ENCODE data around the gene CYP46A1. TPM values are rescaled to one million over a fixed set of nuclear protein-coding genes. Genes with fewer than 3 reads are reported as not detected.

The CYP46A1 gene
- polyA plus RNA-seq, 2 of the 4 experiments (the other 2 are of a cell fraction), result 0.06 to 0.13 TPM

GRCh38 chr14:99664937-99665273 lies 19.2 kb upstream of the CYP46A1 start (continued):
- no peak for TF ChIP-seq PBX3 (IDR thresholded peaks at IDR 0.05)
- TF ChIP-seq NFE2L2 (conservative IDR thresholded peaks at IDR 0.05; ENCODE audit: low read length), result no peak
- no peak for TF ChIP-seq ZFP36 (IDR thresholded peaks at IDR 0.05; ENCODE audit: borderline replicate concordance, partially characterized antibody)
- TF ChIP-seq RNF2 (IDR thresholded peaks at IDR 0.05; ENCODE audit: borderline replicate concordance, low read depth), result no peak
- no peak for TF ChIP-seq HES2 (IDR thresholded peaks at IDR 0.05)
- no peak for TF ChIP-seq RARB (CRISPR knock-in tag; IDR thresholded peaks at IDR 0.05)
- no peak for TF ChIP-seq TFCP2L1 (CRISPR knock-in tag; IDR thresholded peaks at IDR 0.05)

- Histone ChIP-seq H3K27ac (no peak overlapping the region), H3K9me3 (no peaks in the 10 kb centered on the region), H3K4me1 (peaks cover 12% of the 10 kb centered on the region; the same call in 2 of the 3 replicates), H3K4me3 (no peak overlapping the region), H3K4me2 (no peak overlapping the region)
- CTCF ChIA-PET, result interaction anchor here (0.7 to 4.9 kb wide), 6 partner anchors 14 to 316 kb away, joined by 3 to 42 read pairs (median 3); no protein-coding TSS in a partner anchor
- DNase-seq (ENCODE audit: low read depth in 1 of 2, low spot score in 1 of 2), result no peak
- FAIRE-seq, result no peak
- POLR2A ChIA-PET, result no interaction called here
- no peak for TF ChIP-seq MAFK (IDR thresholded peaks at IDR 0.05; ENCODE audit: partially characterized antibody)
- TF ChIP-seq MAX (IDR thresholded peaks at IDR 0.05), result no peak
- no peak for TF ChIP-seq JUNB (IDR thresholded peaks at IDR 0.05)
- no peak for TF ChIP-seq NPAS2 (CRISPR knock-in tag; IDR thresholded peaks at IDR 0.05; ENCODE audit: borderline replicate concordance)
- no peak for TF ChIP-seq HMGXB4 (CRISPR knock-in tag; IDR thresholded peaks at IDR 0.05; ENCODE audit: borderline replicate concordance)
- no peak for TF ChIP-seq SMC3 (IDR thresholded peaks at IDR 0.05)
- TF ChIP-seq CBX2 (IDR thresholded peaks at IDR 0.05; ENCODE audit: borderline replicate concordance, low read depth), result no peak
- no peak for TF ChIP-seq BCL3 (IDR thresholded peaks at IDR 0.05)
- no peak for TF ChIP-seq CBX8 (IDR thresholded peaks at IDR 0.05)
- no peak for TF ChIP-seq CHD2 (IDR thresholded peaks at IDR 0.05; ENCODE audit: low read length, partially characterized antibody)
- no peak for TF ChIP-seq MAZ (IDR thresholded peaks at IDR 0.05; ENCODE audit: borderline replicate concordance, low read depth, low read length)
- TF ChIP-seq PBX3 (IDR thresholded peaks at IDR 0.05), result no peak
- no peak for TF ChIP-seq RNF2 (IDR thresholded peaks at IDR 0.05; ENCODE audit: borderline replicate concordance, low read depth)
- no peak for TF ChIP-seq ZC3H11A (IDR thresholded peaks at IDR 0.05)
- TF ChIP-seq HOXB5 (CRISPR knock-in tag; IDR thresholded peaks at IDR 0.05), result no peak
- TF ChIP-seq SREBF2 (IDR thresholded peaks at IDR 0.05), result no peak
- TF ChIP-seq RARB (CRISPR knock-in tag; IDR thresholded peaks at IDR 0.05), result no peak
- 72% methylated on average over 4 of the region's 6 CpGs for WGBS (ENCODE audit: missing lambda C conversion rate)
- no peak for ATAC-seq
Measured at GRCh38 chr14:99666533-99666932, 17.6 kb upstream of the CYP46A1 start.
